HCT116 (cell line): ENCODE measurements around the gene SCNN1B. TPM values are rescaled to one million over a fixed set of nuclear protein-coding genes. Genes with fewer than 3 reads are reported as not detected.

Experiments used
- ATAC-seq: fragments of 200-7000 bp; cut with Tn5 transposase; 2 replicates; pipeline ENCODE4 v1.9.1; 2020; ENCODE audit warnings: mild to moderate bottlenecking, moderate library complexity
- BruUV-seq: library from RNA; stranded (reverse); fragments of 400-500 nt; replicated peaks from 2 replicates; lab custom pipeline; 2021; lab: Mats Ljungman, UMichigan
- CTCF ChIA-PET: fragments of 300-600 bp; sonication (Branson Sonifier 250); formaldehyde crosslinking; loops from one replicate; lab custom pipeline; 2021; ENCODE audit warnings: antibody characterized with exemption; lab: Charles Lee
- POLR2A ChIA-PET: fragments of 300-600, 350-600 bp; sonication (Branson Sonifier 250); formaldehyde crosslinking; loops from one replicate; lab custom pipeline; 2021; ENCODE audit warnings: antibody characterized with exemption; lab: Charles Lee
- RAD21 ChIA-PET, 2 experiments: fragments of 300-600 bp; sonication (Branson Sonifier 250); formaldehyde crosslinking; loops; one replicate each; lab custom pipeline; 2023; ENCODE audit warnings: low total read pairs in 2 of 2; ENCODE audit not compliant: uncharacterized antibody in 2 of 2, unreplicated experiment in 2 of 2, low non-redundant PET in 1 of 2; lab: Charles Lee
- DNase-seq: peaks from one replicate; pipeline ENCODE4 v3.0.0-alpha.2; 2010; ENCODE audit warnings: low read depth, low spot score
- H2AFZ ChIP-seq: fragments of 200-600 bp; shearing (Covaris generic), sonication (generic); 2 replicates; pipeline ENCODE4 v1.6.1; 2017; ENCODE audit warnings: low read depth, mixed run types, mixed read lengths, antibody characterized with exemption, low read length; ENCODE audit not compliant: poor library complexity, severe bottlenecking
- H3K27ac ChIP-seq: 2 replicates; pipeline ENCODE4 v1.5.1; 2012; ENCODE audit warnings: low read depth, low read length
- H3K27me3 ChIP-seq: fragments of 200-600 bp; sonication (generic); 2 replicates; pipeline ENCODE4 v1.6.1; 2016; ENCODE audit warnings: mixed run types, low read length, mixed read lengths; ENCODE audit not compliant: insufficient read depth
- H3K36me3 ChIP-seq, 2 experiments: fragments of 200-500 bp in 1 of 2; fragments of 200-600 bp in 1 of 2; sonication (Bioruptor generic) in 1 of 2; sonication (generic) in 1 of 2; 2 replicates each; pipeline versions ENCODE4 v1.5.1 to v1.6.1; 2014 to 2016; ENCODE audit warnings: low read length in 2 of 2, inconsistent platforms in 1 of 2, mixed read lengths in 1 of 2, mixed run types in 1 of 2; ENCODE audit not compliant: insufficient read depth in 2 of 2, control insufficient read depth in 1 of 2
- H3K4me1 ChIP-seq, 2 experiments: fragments of 200-600 bp in 1 of 2; sonication (generic) in 1 of 2; 2 replicates each; pipeline versions ENCODE4 v1.5.1 to v1.6.1; 2012 to 2017; ENCODE audit warnings: low read length in 2 of 2, inconsistent platforms in 1 of 2, mild to moderate bottlenecking in 1 of 2, mixed read lengths in 1 of 2, mixed run types in 1 of 2, moderate library complexity in 1 of 2; ENCODE audit not compliant: insufficient read depth in 2 of 2, control insufficient read depth in 1 of 2
- H3K4me2 ChIP-seq: fragments of 200-600 bp; sonication (generic); 2 replicates; pipeline ENCODE4 v1.6.1; 2017; ENCODE audit warnings: mixed run types, low read length, mixed read lengths
- H3K4me3 ChIP-seq, 2 experiments: fragments of 200-600 bp in 1 of 2; sonication (generic) in 1 of 2; replicated peaks in 1 of 2; 2 replicates each; pipeline ENCODE4 v1.5.1; 2011 to 2016; ENCODE audit warnings: low read length in 2 of 2, control low read depth in 1 of 2, low read depth in 1 of 2, mild to moderate bottlenecking in 1 of 2, mixed read lengths in 1 of 2, mixed run types in 1 of 2
- H3K79me2 ChIP-seq: fragments of 200-600 bp; sonication (generic); 2 replicates; pipeline ENCODE4 v1.6.1; 2017; ENCODE audit warnings: mild to moderate bottlenecking, mixed run types, low read length, moderate library complexity, mixed read lengths; ENCODE audit not compliant: insufficient read depth
- H3K9ac ChIP-seq: fragments of 200-600 bp; sonication (generic); 2 replicates; pipeline ENCODE4 v1.6.1; 2016; ENCODE audit warnings: low read length, mixed read lengths
- H3K9me2 ChIP-seq: fragments of 200-600 bp; sonication (generic), shearing (Covaris generic); 2 replicates; pipeline ENCODE4 v1.6.1; 2017; ENCODE audit warnings: mixed run types, mild to moderate bottlenecking, moderate library complexity; ENCODE audit not compliant: insufficient read depth
- H3K9me3 ChIP-seq, 2 experiments: fragments of 200-500 bp in 1 of 2; fragments of 200-600 bp in 1 of 2; sonication (Bioruptor generic) in 1 of 2; sonication (generic) in 1 of 2; 2 replicates each; pipeline ENCODE4 v1.6.1; 2014 to 2017; ENCODE audit warnings: low read length in 2 of 2, mixed read lengths in 2 of 2, inconsistent platforms in 1 of 2, low read depth in 1 of 2, mild to moderate bottlenecking in 1 of 2, mixed run types in 1 of 2, moderate library complexity in 1 of 2; ENCODE audit not compliant: control insufficient read depth in 1 of 2, insufficient read depth in 1 of 2
- H4K20me1 ChIP-seq: fragments of 200-600 bp; sonication (generic), shearing (Covaris generic); 2 replicates; pipeline ENCODE4 v1.6.1; 2017; ENCODE audit warnings: mixed run types, mild to moderate bottlenecking, moderate library complexity; ENCODE audit not compliant: insufficient read depth
- CEBPB ChIP-seq: IDR thresholded peaks from 2 replicates; pipeline ENCODE4 v1.6.1; 2012; ENCODE audit warnings: low read depth
- CTCF ChIP-seq, 3 experiments: fragments of 200-600 bp in 1 of 3; sonication (generic) in 1 of 3; IDR thresholded peaks in 2 of 3; conservative IDR thresholded peaks in 1 of 3; 2 replicates each; pipeline ENCODE4 v1.5.1; 2012 to 2017; ENCODE audit warnings: low read depth in 2 of 3, low read length in 2 of 3, antibody characterized with exemption in 1 of 3, borderline replicate concordance in 1 of 3, control low read depth in 1 of 3, mild to moderate bottlenecking in 1 of 3, mixed read lengths in 1 of 3, mixed run types in 1 of 3, moderate library complexity in 1 of 3; ENCODE audit not compliant: insufficient read depth in 1 of 3
- EGR1 ChIP-seq: IDR thresholded peaks from 2 replicates; pipeline ENCODE4 v1.6.1; 2012; ENCODE audit warnings: low read depth
- ELF1 ChIP-seq: IDR thresholded peaks from 2 replicates; pipeline ENCODE4 v1.6.1; 2012; ENCODE audit warnings: low read depth, borderline replicate concordance
- EZH2 ChIP-seq: fragments of 200-600 bp; sonication (generic); IDR thresholded peaks from 2 replicates; pipeline ENCODE4 v1.6.1; 2017; ENCODE audit warnings: antibody characterized with exemption, mixed run types
- EZH2phosphoT487 ChIP-seq: fragments of 200-600 bp; IDR thresholded peaks from 2 replicates; pipeline ENCODE4 v1.6.1; 2018; ENCODE audit warnings: antibody characterized with exemption, borderline replicate concordance
- FOSL1 ChIP-seq: IDR thresholded peaks from 2 replicates; pipeline ENCODE4 v1.6.1; 2012; ENCODE audit warnings: low read depth
- JUND ChIP-seq: IDR thresholded peaks from 2 replicates; pipeline ENCODE4 v1.6.1; 2012
- MAX ChIP-seq: IDR thresholded peaks from 2 replicates; pipeline ENCODE4 v1.6.1; 2012
- POLR2A ChIP-seq: IDR thresholded peaks from 2 replicates; pipeline ENCODE4 v1.7.0; 2011; ENCODE audit warnings: borderline replicate concordance; ENCODE audit not compliant: insufficient read depth, insufficient read length; ENCODE audit errors: extremely low read depth
- RAD21 ChIP-seq: IDR thresholded peaks from 2 replicates; pipeline ENCODE4 v1.6.1; 2012; ENCODE audit warnings: low read depth, mild to moderate bottlenecking
- SIN3A ChIP-seq: IDR thresholded peaks from 2 replicates; pipeline ENCODE4 v1.6.1; 2012; ENCODE audit warnings: low read depth
- SP1 ChIP-seq: IDR thresholded peaks from 2 replicates; pipeline ENCODE4 v1.6.1; 2012; ENCODE audit warnings: low read depth
- SRF ChIP-seq: IDR thresholded peaks from 2 replicates; pipeline ENCODE4 v1.6.1; 2012; ENCODE audit warnings: low read depth
- TCF7L2 ChIP-seq: IDR thresholded peaks from 2 replicates; pipeline ENCODE4 v1.7.0; 2011; ENCODE audit warnings: borderline replicate concordance, inconsistent platforms; ENCODE audit not compliant: insufficient read depth, insufficient read length; ENCODE audit errors: extremely low read depth
- YY1 ChIP-seq: IDR thresholded peaks from 2 replicates; pipeline ENCODE4 v1.6.1; 2011; ENCODE audit warnings: low read length, low read depth, moderate library complexity, mild to moderate bottlenecking; ENCODE audit not compliant: insufficient replicate concordance; ENCODE audit errors: extremely low read depth
- ZFX ChIP-seq: fragments of 450-650 bp; IDR thresholded peaks from 2 replicates; pipeline ENCODE4 v1.6.1; 2017
- ZNF274 ChIP-seq: fragments of 200-500 bp; sonication (Bioruptor generic); IDR thresholded peaks from 2 replicates; pipeline ENCODE4 v1.6.1; 2014; ENCODE audit warnings: mild to moderate bottlenecking, low read depth, low read length, inconsistent platforms
- intact Hi-C: fragments of 100-400 bp; cut with micrococcal nuclease; formaldehyde crosslinking; loops from 2 replicates; pipeline ENCODE4 v1.10.0; 2022
- total RNA-seq: library from RNA; stranded (reverse); gene quantifications from one replicate; pipeline ENCODE4 v1.2.1, GENCODE V29; 2021; ENCODE audit not compliant: unreplicated experiment
- TF ChIP-seq, protein P1 (sequence below): IDR thresholded peaks from 2 replicates; pipeline ENCODE4 v1.6.1; 2012; ENCODE audit warnings: low read depth

The SCNN1B gene
- total RNA-seq, 1 experiment from 2014 or later, result 0.37 TPM

GRCh38 chr16:23345237-23345636, 43.1 kb downstream of the SCNN1B start:
- Histone ChIP-seq H3K79me2 (no peaks in the 10 kb centered on the region), H3K4me2 (no peak overlapping the region), H3K4me3 (no peak overlapping the region), H3K27me3 (no peaks in the 10 kb centered on the region), H3K9me3 (no peaks in the 10 kb centered on the region), H3K9me2 (no peaks in the 10 kb centered on the region), H3K4me1 (no peaks in the 10 kb centered on the region), H4K20me1 (no peaks in the 10 kb centered on the region), H3K36me3 (no peaks in the 10 kb centered on the region), H3K27ac (no peak overlapping the region), H2AFZ (no peak overlapping the region), H3K9ac (no peak overlapping the region)
- CTCF ChIA-PET, result no interaction called here
- TF ChIP-seq EZH2phosphoT487 (no peak), YY1 (no peak), RAD21 (no peak), SIN3A (no peak), TCF7L2 (no peak), ZNF274 (no peak), EGR1 (no peak), SP1 (no peak), SRF (no peak), FOSL1 (no peak), JUND (no peak), POLR2A (no peak), MAX (no peak), ZFX (no peak), EZH2 (no peak), ELF1 (no peak), CTCF (IDR thresholded peaks at IDR 0.05 in 2 of 3, conservative IDR thresholded peaks at IDR 0.05 in 1 of 3; ENCODE audit: borderline replicate concordance in 1 of 3, insufficient read depth in 1 of 3, low read depth in 2 of 3, low read length in 2 of 3) (no peak), CEBPB (no peak)
- TF ChIP-seq, protein P1, sequence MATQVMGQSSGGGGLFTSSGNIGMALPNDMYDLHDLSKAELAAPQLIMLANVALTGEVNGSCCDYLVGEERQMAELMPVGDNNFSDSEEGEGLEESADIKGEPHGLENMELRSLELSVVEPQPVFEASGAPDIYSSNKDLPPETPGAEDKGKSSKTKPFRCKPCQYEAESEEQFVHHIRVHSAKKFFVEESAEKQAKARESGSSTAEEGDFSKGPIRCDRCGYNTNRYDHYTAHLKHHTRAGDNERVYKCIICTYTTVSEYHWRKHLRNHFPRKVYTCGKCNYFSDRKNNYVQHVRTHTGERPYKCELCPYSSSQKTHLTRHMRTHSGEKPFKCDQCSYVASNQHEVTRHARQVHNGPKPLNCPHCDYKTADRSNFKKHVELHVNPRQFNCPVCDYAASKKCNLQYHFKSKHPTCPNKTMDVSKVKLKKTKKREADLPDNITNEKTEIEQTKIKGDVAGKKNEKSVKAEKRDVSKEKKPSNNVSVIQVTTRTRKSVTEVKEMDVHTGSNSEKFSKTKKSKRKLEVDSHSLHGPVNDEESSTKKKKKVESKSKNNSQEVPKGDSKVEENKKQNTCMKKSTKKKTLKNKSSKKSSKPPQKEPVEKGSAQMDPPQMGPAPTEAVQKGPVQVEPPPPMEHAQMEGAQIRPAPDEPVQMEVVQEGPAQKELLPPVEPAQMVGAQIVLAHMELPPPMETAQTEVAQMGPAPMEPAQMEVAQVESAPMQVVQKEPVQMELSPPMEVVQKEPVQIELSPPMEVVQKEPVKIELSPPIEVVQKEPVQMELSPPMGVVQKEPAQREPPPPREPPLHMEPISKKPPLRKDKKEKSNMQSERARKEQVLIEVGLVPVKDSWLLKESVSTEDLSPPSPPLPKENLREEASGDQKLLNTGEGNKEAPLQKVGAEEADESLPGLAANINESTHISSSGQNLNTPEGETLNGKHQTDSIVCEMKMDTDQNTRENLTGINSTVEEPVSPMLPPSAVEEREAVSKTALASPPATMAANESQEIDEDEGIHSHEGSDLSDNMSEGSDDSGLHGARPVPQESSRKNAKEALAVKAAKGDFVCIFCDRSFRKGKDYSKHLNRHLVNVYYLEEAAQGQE, result no peak
- DNase-seq (no peak), ATAC-seq (no peak)
- BruUV-seq, result no TSS peak
- POLR2A ChIA-PET, result no interaction called here
- intact Hi-C loops, result no loop called here
- RAD21 ChIA-PET, result no interaction called here
